DLD1 (cell line): Measurements from ENCODE around the gene CRACR2B.

Experiments used
- in situ Hi-C: cut with HindIII; loops from 2 replicates; pipeline ENCODE4 v1.10.0; 2017; ENCODE audit warnings: low sequenced_read_pairs

The CRACR2B gene

GRCh38 chr11:794766-795633 lies 32.7 kb upstream of the CRACR2B start:
- in situ Hi-C loops: no loop called here

DNA sequence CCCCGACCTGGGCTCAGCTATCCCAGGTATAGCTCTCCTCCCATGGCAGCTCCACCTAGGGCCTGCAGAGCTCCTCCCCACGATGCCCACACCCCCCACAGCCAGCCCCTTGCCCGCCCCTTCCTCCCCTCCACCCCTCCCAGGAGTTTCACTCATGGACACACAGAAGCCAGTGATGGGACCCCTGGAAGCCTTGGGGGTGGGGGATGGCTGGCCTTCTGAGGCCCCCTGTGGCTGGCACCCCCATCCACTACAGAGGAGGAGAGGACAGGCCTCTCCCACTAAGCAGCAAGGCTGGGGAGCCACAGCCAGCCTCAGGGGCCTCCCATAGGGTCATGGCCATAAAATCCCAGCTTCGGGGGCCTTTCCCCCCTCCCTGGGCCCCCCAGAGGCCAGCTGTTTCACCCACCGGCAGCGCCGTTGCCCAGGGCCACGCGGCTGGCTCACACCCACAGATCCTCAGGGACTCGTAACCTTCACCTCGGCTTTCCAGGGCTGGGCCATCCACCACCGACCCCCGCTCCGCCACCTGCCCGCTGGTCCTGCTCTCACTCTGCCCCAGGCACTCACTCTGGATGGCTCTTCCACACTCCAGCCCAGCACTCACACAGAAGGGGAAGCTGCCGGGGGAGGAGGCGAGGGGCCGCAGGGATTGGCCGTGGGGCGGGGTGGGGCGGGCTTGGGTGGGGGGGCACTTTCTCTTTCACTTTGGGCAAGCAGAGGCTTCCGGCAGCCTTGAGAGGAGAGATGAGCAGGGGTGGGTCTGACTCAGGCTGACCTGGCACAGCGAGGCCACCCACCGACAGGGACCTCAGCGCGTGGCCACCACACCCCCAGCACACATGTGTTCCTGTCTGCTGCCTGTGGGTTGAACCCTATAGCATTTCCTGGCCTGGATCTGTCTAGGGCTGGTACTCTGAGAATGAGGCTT lies 31.8 kb upstream of the CRACR2B start:
- in situ Hi-C loops: no loop called here

DNA sequence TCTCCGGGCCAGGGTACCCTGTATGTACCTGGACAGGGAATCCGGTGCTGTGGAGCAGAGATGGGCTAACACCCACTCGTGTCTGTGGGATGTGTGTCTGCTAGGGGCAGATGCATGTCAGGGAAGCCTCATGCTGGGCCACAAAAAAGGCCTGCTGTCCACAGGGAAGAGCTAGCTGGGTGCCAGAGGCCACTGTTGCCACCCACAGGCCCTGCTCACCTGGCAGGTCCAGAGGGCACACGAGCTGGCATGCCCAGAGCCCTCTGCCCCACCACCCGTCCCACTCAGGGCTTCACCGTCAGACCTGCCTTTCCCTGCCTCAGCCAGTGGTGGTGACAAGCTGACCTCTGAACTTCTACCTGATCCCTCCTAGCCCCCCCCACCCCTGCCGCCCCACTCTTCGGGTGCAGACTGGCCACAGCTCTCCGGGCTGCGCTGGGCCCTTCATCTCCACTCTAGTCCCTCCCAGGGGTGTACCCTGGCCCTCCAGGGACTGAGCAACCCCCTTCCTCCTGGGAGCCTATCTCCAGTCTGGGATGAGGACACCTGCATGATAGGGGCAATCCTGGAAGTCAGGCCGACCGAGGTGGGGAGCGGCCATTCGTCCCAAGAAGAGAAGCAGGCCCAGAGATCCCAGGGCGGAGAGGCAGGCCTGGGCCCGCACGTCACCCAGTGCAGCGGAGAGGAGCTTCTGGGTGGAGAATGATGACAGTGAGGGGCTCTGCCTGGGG lies 31.0 kb upstream of the CRACR2B start:
- in situ Hi-C loops: no loop called here

DNA sequence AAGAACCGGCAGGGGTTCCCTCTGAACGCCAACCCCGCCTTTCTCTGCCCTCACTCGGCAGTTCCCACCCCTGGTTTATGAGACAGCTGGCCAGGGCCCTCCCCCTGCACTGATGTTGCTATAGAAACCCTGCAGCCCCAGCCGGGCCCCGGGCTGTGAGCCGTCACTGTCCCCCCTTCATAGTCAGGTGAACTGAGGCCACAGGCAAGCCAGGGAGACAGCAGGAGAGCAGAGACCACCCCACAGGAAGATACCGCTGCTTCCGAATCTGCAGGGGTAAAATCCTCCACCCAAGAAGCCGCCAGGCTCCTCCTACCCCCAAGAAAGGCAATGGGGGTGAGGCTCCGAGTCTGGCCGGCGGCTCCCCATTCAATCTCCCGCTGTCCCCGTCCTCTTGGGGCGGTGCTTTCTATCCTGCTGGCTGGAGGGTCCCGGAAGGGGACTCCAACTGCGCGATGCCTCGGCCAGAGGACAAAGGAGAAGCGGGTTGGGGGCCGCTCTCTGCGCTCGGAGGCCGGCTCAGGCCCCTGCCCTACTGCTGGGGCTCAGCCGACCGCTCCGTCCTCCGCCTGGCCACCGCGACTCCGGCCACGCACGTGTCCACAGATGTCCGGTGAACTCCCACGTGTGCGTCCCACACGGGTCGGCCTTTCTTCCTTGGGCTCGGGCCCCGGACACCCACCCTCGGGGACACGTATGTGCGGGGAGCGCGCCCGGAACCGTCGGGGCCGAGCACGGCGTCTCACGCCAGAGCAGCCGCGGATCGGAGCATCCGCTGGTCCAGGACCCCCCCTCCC lies 30.2 kb upstream of the CRACR2B start:
- in situ Hi-C loops: no loop called here

- in situ Hi-C loops: no loop called here
Observed at GRCh38 chr11:798093-798713, 29.5 kb upstream of the CRACR2B start, which contains the start of gene SLC25A22. SLC25A22 (minus strand) TSS chr11:798281; CDS start chr11:795006, 3,275 bp downstream.

- in situ Hi-C loops: no loop called here
Observed at GRCh38 chr11:799641-800316, 27.9 kb upstream of the CRACR2B start.

DNA sequence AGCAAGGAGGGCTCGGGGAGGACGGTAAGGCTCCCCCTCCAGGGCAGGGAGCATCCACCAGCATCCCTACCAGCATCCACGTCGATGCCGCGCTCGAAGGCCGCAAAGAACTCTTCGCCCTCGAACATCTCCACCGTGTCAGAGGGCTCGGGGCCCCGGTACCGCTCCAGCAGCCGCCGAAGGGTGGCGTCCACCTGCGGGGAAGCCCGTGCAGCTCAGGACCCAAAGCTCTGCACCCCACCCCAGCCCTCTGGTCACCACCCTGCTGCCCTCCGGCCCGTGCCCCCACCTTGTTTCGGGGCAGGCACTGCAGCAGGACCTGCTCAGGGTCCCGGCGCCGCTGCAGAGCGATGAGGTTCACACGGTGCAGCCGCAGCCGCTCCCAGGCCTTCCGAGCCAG lies 27.2 kb upstream of the CRACR2B start:
- in situ Hi-C loops: no loop called here

DNA sequence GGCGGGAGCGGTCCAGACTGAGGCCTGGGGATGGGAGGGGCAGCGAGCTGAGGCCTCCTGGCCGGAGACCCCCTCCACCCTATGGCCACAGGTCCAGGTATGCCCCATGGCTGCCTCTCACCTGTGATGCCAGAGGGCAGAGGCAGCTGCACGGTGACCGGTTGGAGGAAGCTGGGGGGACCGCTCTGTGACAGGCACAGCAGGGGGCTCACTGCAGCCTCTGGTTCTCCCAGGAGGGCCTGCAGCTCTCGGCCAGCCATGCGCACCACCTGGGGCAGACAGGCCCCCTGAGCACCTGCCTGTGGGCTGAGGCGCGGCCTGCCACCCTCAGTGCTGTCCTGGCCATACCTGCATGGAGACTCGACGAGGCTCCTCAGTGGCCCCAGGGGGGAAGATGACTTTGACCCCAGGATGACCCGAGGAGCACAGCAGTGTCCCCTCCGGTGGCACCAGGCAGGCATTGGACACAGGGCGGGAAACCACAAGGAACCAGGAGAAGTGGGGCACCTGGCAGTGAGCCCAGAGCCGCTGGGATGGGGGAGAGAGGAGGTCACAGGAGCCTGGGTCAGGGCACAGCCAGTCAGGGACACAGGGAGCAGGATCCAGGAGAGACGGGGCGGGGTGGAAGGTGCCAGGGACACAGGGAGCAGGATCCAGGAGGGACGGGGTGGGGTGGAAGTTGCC lies 26.5 kb upstream of the CRACR2B start:
- in situ Hi-C loops: no loop called here

DNA sequence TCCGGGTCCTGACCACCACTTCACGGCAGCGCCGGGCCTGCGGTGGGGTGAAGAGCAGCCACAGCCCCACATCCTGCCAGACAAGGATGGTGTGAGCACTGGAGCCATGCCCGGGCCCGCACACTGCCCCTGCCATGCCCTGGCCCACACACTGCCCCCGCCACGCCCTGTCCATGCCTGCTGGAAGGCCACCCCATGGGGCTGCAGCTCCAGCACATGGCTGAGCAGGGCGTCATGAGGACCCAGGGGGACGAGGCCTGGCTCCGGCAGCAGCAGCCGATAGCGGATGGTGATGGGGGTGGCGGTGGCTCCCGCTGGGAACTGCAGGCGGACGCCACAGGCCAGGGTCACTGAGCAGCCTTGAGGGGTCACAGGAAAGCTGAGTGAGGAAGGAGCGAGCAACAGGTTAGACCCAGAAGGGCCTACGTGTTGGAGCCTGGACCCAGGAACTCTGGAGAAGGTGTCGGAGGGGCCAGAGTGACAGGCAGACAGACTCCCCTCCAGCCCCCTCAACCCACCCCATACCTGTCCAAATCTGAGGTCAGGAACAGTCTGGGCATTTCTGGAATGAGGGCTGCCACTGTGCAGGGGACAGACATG lies 25.6 kb upstream of the CRACR2B start:
- in situ Hi-C loops: no loop called here

DNA sequence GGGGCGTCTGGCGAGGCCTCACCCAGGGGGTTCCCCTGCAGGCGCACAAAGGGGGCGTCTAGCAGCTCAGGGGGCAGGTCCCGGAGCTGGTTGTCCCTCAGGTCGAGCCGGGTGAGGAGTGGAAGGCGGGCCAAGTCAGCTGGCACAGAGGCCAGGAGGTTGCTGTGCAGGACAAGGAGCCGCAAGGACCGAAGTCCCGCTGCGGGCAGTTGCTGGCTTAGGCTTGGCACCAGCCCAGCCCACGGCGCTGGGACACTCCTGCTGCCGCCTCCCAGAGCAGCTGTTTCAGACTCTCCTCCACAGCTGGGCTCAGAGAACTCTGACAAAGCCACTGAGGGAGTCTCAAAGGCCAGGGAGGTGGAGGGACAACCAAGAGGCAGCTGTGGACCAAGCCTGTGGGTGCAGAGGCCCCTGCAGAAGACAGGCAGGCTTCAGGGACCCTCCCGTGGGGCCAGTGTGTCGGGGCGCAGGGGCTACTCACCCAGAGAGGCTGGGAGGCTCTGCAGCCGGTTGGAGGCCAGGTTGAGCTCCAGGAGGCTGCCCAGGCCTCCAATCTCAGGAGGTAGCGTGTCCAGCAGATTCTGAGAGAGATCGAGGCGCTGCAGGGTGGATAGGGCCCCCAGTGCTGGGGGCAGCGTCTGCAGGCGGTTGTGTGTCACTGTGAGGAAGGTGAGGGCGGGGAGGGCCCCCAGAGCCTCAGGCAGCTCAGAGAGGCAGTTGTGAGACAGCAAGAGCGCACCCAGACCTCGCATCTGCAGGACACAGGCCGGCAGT lies 24.8 kb upstream of the CRACR2B start:
- in situ Hi-C loops: no loop called here

GRCh38 chr11:803467-803742 lies 24.3 kb upstream of the CRACR2B start:
- in situ Hi-C loops: no loop called here

DNA sequence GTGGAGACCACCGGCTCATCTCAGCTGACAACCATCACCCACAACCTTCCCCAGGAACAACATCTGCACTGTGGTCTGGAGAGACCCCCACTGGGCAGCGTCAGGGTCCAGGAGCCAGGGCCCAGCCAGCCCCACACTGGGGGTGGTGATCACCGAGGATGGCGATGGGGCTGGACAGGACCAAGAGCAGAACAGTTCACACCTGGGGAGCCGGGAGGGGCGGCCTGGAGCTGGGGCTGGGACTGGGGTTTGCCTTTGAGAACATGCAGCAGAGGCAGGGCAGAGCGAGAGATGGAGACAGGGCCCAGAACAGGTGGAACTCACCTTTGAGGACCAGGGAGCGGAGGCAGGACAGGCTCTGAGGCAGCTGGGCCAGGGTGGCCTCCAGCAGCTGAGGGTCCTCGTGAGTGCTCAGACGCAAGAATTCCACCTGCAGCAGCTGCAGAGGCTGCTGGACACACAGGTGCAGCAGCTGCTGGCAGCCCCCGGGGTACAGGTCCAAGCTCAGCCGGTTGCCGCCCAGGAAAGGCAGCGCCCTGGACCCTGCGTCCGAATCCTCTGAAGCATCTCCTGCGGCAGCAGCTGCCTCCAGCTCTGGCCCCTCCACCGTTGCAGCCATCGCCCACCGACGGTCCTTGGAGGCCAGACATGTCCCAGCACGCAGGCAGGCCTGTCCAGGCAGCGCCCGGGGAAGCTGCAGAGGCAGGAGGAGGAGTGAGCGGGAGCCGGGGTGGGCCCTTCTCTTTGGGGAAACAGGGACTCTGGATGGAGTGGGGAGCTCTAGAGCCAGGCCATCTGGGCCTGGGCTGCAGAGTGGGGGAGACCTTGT lies 23.7 kb upstream of the CRACR2B start:
- in situ Hi-C loops: no loop called here

GRCh38 chr11:804599-804964 lies 23.1 kb upstream of the CRACR2B start:
- in situ Hi-C loops: no loop called here

GRCh38 chr11:808427-809286 lies 19.1 kb upstream of the CRACR2B start:
- in situ Hi-C loops: no loop called here

- in situ Hi-C loops: no loop called here
Observed at GRCh38 chr11:809287-810039, 18.3 kb upstream of the CRACR2B start, which contains the start of gene RPLP2. RPLP2 (plus strand) TSS chr11:809967; CDS start chr11:810235, 268 bp downstream.
